ENCODE measurements around the gene PRKAB2.

Gene PRKAB2

DNA sequence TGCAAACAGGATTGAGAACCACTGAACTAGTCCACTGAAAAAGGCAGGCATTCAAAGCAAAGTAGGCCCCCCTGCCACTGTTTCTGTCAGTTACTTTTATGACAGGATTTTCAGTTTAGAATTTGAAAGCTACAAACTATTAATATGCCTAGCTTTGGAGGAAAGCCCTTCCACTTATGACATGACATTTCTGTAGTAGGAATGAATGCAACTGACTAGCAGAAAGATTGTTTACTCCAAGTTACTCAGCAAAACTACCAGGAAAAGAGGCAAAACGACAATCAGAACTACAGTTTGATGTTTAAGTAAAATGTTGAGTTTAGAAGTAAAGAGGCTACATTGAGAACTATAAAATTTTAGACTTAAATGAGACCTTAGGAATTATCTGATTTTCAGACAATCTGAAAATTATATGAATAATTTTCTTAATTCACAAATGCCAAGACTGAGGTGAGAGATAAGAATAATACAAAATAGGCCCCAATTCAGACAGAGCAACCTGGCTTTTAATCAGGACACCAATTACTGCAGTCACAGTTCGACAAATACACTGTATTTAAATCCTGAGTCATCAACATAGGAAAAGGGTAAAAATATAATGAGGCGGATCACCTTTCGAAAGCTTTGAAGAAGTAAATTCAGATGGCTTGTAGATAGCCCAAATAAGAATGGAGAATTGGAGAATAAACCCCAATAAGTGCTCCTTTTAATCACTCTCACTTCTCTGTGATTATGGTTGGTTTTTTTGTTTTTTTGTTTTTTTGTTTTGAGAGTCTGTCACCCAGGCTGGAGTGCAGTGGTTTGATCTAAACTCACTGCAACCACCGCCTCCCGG is 2.2 kb downstream of the PRKAB2 start:
- H3K4me1 ChIP-seq (ENCODE audit: insufficient read depth, low read length, poor library complexity, severe bottlenecking), result peaks cover 59% of the 10 kb centered on the region
- no peaks in the 10 kb centered on the region for H3K9me2 ChIP-seq (replicated peaks; ENCODE audit: low read depth, low read length)
- no peaks in the 10 kb centered on the region for H3K9me3 ChIP-seq (ENCODE audit: insufficient read depth, low read depth, low read length)
- peaks cover 63% of the 10 kb centered on the region for H3K79me2 ChIP-seq (ENCODE audit: insufficient read depth, low read length)
- no peaks in the 10 kb centered on the region for H3F3A ChIP-seq (ENCODE audit: low read depth)
- peak overlapping the region; percentile 91 for H3K9ac ChIP-seq (ENCODE audit: low read depth, low read length, poor library complexity, severe bottlenecking)
- H2AFZ ChIP-seq (ENCODE audit: low read length), result no peak overlapping the region
- no peaks in the 10 kb centered on the region for H3K27me3 ChIP-seq (ENCODE audit: insufficient read depth, low read length, poor library complexity, severe bottlenecking)
- peak overlapping the region; percentile 83 for H3K4me2 ChIP-seq (ENCODE audit: low read depth, low read length, poor library complexity, severe bottlenecking)
- no peaks in the 10 kb centered on the region for H4K20me1 ChIP-seq (ENCODE audit: insufficient read depth, low read length, poor library complexity, severe bottlenecking)
- peaks cover 5% of the 10 kb centered on the region; the same call in 1 of the 2 replicates for H3K36me3 ChIP-seq (ENCODE audit: insufficient read depth, low read length)
- H3K4me3 ChIP-seq (ENCODE audit: low read length, poor library complexity, severe bottlenecking), result peak overlapping the region; percentile 87
- TF ChIP-seq, protein P1, sequence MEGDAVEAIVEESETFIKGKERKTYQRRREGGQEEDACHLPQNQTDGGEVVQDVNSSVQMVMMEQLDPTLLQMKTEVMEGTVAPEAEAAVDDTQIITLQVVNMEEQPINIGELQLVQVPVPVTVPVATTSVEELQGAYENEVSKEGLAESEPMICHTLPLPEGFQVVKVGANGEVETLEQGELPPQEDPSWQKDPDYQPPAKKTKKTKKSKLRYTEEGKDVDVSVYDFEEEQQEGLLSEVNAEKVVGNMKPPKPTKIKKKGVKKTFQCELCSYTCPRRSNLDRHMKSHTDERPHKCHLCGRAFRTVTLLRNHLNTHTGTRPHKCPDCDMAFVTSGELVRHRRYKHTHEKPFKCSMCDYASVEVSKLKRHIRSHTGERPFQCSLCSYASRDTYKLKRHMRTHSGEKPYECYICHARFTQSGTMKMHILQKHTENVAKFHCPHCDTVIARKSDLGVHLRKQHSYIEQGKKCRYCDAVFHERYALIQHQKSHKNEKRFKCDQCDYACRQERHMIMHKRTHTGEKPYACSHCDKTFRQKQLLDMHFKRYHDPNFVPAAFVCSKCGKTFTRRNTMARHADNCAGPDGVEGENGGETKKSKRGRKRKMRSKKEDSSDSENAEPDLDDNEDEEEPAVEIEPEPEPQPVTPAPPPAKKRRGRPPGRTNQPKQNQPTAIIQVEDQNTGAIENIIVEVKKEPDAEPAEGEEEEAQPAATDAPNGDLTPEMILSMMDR (conservative IDR thresholded peaks at IDR 0.05; ENCODE audit: low read length), result no peak
- TF ChIP-seq EZH2phosphoT487 (IDR thresholded peaks at IDR 0.05; ENCODE audit: borderline replicate concordance), result no peak

DNA sequence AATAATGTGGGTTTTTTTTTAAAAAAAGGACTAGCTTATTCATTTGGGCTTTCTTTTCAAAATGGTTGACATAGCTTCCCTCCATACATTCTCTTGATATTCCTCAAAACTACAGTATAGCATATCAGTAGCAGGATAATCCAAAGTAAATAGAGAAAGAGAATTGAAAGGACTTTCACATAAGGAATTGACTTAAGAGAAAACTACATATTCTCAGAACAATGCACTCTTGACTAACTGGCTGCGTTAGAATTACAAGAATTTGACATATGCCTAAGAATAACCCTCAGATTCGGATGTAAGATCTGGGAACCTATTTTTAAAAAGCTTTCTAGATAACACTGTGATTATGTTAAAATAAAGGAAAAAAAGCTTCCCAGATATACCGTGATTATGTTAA is 3.1 kb downstream of the PRKAB2 start:
- no peaks in the 10 kb centered on the region for H4K20me1 ChIP-seq (ENCODE audit: insufficient read depth, low read length, poor library complexity, severe bottlenecking)
- no peaks in the 10 kb centered on the region for H3K9me2 ChIP-seq (replicated peaks; ENCODE audit: low read depth, low read length)
- TF ChIP-seq, protein P1 (conservative IDR thresholded peaks at IDR 0.05; ENCODE audit: low read length), result no peak
- TF ChIP-seq EZH2phosphoT487 (IDR thresholded peaks at IDR 0.05; ENCODE audit: borderline replicate concordance), result no peak
- H3K4me3 ChIP-seq (ENCODE audit: low read length, poor library complexity, severe bottlenecking), result peak overlapping the region; percentile 87
- H3K36me3 ChIP-seq (ENCODE audit: insufficient read depth, low read length), result peaks cover 5% of the 10 kb centered on the region; the same call in 1 of the 2 replicates
- peaks cover 51% of the 10 kb centered on the region for H3K4me1 ChIP-seq (ENCODE audit: insufficient read depth, low read length, poor library complexity, severe bottlenecking)
- H3K27me3 ChIP-seq (ENCODE audit: insufficient read depth, low read length, poor library complexity, severe bottlenecking), result no peaks in the 10 kb centered on the region
- H3K9me3 ChIP-seq (ENCODE audit: insufficient read depth, low read depth, low read length), result no peaks in the 10 kb centered on the region
- H3K79me2 ChIP-seq (ENCODE audit: insufficient read depth, low read length), result peaks cover 63% of the 10 kb centered on the region
- no peaks in the 10 kb centered on the region for H3F3A ChIP-seq (ENCODE audit: low read depth)
- no peak overlapping the region for H2AFZ ChIP-seq (ENCODE audit: low read length)
- peak overlapping the region; percentile 91 for H3K9ac ChIP-seq (ENCODE audit: low read depth, low read length, poor library complexity, severe bottlenecking)
- H3K4me2 ChIP-seq (ENCODE audit: low read depth, low read length, poor library complexity, severe bottlenecking), result peak overlapping the region; percentile 83

DNA sequence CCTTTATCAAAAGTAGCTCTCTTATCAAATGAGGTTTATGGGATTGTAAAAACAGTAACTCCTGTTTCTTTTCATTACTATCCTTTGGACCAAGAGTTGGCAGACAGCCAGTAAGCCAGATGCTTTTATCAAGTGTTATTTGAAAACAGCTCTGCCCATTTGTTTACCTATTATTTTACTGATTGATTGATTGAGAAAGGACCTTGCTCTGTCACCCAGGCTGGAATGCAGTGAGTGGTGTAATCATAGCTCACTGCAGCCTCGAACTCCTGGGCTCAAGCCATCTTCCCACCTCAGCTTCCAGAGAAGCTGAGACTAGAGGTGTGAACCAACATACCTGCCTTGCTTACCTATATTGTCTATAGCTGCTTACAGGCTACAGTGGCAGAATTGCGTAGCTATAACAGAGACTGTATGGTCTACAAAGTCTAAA is 3.6 kb downstream of the PRKAB2 start:
- H4K20me1 ChIP-seq (ENCODE audit: insufficient read depth, low read length, poor library complexity, severe bottlenecking), result no peaks in the 10 kb centered on the region
- H3K36me3 ChIP-seq (ENCODE audit: insufficient read depth, low read length), result peaks cover 5% of the 10 kb centered on the region; the same call in 1 of the 2 replicates
- no peak overlapping the region for H2AFZ ChIP-seq (ENCODE audit: low read length)
- H3K79me2 ChIP-seq (ENCODE audit: insufficient read depth, low read length), result peaks cover 57% of the 10 kb centered on the region
- H3K4me2 ChIP-seq (ENCODE audit: low read depth, low read length, poor library complexity, severe bottlenecking), result peak overlapping the region; percentile 83
- no peaks in the 10 kb centered on the region for H3K9me3 ChIP-seq (ENCODE audit: insufficient read depth, low read depth, low read length)
- no peaks in the 10 kb centered on the region for H3F3A ChIP-seq (ENCODE audit: low read depth)
- H3K4me1 ChIP-seq (ENCODE audit: insufficient read depth, low read length, poor library complexity, severe bottlenecking), result peaks cover 46% of the 10 kb centered on the region
- H3K9me2 ChIP-seq (replicated peaks; ENCODE audit: low read depth, low read length), result no peaks in the 10 kb centered on the region
- peak overlapping the region; percentile 87 for H3K4me3 ChIP-seq (ENCODE audit: low read length, poor library complexity, severe bottlenecking)
- H3K9ac ChIP-seq (ENCODE audit: low read depth, low read length, poor library complexity, severe bottlenecking), result peak overlapping the region; percentile 91
- TF ChIP-seq EZH2phosphoT487 (IDR thresholded peaks at IDR 0.05; ENCODE audit: borderline replicate concordance), result no peak
- TF ChIP-seq, protein P1 (conservative IDR thresholded peaks at IDR 0.05; ENCODE audit: low read length), result no peak
- H3K27me3 ChIP-seq (ENCODE audit: insufficient read depth, low read length, poor library complexity, severe bottlenecking), result no peaks in the 10 kb centered on the region
